Measurements from ENCODE around the gene NF1.
A peak's percentile ranks its signal among the peaks of the same experiment; 100 is the strongest.
"Not testable (repeated sequence)": the region's sequence is repeated elsewhere in the genome, so short reads cannot be mapped to it uniquely, and the experiment has no call there.

NF1 gene, protein sequence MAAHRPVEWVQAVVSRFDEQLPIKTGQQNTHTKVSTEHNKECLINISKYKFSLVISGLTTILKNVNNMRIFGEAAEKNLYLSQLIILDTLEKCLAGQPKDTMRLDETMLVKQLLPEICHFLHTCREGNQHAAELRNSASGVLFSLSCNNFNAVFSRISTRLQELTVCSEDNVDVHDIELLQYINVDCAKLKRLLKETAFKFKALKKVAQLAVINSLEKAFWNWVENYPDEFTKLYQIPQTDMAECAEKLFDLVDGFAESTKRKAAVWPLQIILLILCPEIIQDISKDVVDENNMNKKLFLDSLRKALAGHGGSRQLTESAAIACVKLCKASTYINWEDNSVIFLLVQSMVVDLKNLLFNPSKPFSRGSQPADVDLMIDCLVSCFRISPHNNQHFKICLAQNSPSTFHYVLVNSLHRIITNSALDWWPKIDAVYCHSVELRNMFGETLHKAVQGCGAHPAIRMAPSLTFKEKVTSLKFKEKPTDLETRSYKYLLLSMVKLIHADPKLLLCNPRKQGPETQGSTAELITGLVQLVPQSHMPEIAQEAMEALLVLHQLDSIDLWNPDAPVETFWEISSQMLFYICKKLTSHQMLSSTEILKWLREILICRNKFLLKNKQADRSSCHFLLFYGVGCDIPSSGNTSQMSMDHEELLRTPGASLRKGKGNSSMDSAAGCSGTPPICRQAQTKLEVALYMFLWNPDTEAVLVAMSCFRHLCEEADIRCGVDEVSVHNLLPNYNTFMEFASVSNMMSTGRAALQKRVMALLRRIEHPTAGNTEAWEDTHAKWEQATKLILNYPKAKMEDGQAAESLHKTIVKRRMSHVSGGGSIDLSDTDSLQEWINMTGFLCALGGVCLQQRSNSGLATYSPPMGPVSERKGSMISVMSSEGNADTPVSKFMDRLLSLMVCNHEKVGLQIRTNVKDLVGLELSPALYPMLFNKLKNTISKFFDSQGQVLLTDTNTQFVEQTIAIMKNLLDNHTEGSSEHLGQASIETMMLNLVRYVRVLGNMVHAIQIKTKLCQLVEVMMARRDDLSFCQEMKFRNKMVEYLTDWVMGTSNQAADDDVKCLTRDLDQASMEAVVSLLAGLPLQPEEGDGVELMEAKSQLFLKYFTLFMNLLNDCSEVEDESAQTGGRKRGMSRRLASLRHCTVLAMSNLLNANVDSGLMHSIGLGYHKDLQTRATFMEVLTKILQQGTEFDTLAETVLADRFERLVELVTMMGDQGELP (N-terminal part only)

DNA sequence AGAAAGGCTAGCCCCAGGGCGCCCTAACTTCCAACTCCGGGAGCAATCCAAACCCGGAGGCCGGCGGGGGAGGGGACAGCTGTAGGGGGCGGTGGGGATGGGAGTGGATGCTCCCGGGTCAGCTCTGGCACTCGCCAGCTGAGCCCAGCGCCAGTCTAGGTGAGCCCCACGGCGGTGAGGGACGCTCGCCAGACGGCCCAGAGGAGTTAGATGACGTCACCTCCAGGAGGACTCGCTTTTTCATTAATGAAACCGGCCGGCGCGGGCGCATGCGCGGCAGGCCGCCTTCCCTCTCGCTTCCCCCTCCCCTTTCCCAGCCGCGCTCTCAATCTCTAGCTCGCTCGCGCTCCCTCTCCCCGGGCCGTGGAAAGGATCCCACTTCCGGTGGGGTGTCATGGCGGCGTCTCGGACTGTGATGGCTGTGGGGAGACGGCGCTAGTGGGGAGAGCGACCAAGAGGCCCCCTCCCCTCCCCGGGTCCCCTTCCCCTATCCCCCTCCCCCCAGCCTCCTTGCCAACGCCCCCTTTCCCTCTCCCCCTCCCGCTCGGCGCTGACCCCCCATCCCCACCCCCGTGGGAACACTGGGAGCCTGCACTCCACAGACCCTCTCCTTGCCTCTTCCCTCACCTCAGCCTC lies at the start of gene NF1:
Gene NF1, plus strand, starts transcription at position 378 of the 636 bp plus-strand sequence. CDS start 333 bp downstream, outside the sequence.
- DNase-seq (ENCODE audit: low spot score): peak; percentile 95

DNA sequence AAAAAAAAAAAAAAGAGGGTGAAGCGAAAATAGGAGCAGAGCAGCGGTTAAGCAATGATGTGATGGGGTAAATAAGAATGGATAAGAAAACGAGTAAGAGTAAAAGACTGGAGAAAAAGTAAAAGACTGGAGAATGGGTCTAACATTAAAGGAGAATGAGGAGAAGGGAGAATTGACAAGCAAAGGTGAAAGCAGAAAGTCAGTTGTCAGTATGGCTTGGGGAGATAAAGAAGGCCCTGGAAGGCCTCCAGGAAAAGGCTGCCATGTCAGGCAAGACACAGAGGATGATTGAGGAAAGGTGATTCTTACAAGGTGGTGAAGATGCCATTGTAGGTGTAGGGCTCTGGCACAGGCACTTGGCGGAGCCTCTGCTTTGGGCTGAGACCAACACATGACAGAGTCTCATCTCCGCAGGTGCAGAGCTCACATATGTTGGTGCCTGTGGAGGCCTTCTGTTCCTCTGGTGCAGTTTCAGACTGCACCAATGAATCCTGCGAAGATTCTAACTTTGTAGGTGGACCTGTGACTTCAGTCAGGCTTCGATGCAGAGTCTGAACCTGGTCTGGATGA lies 47.8 kb upstream of the NF1 start:
- DNase-seq (ENCODE audit: low spot score): not testable (repeated sequence)

DNA sequence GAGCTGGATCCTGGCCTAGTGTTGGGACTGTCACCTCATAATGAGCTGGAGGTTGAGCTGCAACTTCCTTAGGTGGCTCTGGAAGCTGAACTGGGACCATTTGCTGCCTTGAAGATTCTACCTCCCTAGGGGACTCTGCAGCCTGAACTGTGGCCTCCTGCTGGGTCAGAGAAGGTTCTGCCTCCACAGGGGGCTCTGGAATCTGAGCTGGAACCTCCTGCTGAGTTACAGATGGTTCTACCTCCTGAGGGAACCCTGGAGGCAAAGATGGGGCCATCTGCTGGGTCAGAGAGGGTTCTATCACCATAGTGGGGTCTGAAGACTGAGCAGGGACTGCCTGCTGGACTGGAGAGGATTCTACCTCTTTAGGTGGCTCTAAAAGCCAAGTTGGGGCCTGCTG lies 46.6 kb upstream of the NF1 start:
- DNase-seq (ENCODE audit: low spot score): no peak

- DNase-seq (ENCODE audit: low spot score): no peak
These were observed 46.0 kb upstream of the NF1 start for GRCh38 chr17:31048780-31049179.

DNA sequence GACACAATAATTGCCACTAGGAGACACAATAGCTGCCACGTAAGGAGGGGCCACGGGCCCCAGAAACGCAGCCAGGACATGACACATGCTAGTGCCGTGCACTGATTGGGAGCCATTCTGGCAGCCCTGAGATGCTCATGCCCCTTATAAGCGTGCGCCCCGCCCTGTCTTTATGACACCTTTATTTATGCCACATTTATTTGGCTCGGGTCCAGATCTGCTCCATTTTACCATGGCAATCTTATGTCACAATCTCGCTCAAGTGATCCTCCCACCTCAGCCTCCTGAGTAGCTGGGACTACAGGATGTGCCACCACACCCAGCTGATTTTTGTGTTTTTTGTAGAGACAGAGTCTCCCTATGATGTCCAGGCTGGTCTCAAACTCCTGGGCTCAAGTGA lies 43.8 kb upstream of the NF1 start:
- DNase-seq (ENCODE audit: low spot score): no peak

DNA sequence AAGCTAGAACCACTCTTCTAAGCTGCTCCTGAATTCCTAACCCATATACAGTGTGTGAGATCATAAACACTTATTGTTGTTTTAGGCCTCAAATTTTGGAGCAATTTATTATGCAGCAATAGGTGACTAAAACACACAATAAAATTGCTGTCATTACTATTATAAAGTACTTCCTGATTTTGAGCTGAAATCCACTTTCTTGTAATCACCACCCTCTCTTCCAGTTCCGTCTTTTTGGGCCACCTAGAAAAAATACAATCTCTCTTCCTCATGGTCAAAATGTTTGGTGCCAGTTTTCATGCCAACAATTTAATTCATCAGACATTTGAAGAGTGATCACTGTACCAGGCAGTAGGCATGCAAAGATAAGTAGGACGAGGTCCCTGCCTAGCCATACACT lies 43.3 kb upstream of the NF1 start:
- DNase-seq (ENCODE audit: low spot score): no peak

DNA sequence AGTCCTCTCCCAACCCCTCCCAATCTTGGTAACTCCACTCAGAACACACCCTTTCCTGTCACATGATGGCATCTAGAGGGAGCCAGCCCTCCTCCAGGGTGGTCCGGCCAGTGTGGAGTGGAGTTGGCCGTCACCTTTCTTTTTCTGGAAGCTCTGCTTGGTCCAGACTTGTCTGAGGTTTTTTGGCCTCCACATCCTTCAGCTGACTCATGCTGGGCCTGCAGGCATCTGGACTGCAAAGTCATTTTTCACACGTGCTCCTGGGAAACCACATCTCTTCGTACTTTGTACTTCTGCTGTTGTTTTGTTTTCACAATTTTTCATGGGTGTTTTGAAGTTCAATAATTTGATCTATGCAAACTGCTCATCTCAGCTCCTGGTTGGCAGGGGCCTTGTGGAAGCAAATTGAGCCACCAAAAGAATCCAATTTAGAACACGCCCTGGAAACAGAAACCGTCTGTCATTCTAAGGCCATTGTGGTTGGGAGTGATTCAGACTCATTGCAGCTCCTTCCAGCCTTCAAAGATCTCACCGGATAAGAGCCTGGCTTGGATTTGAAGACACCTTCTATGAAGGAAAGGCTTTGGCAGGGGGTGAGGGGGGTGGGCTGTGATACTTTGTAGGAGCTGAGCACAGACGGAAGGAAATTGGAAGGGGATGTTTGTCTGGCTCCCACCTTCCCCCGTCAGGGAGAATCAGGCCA lies 42.4 kb upstream of the NF1 start:
- peak; percentile 36 for DNase-seq (ENCODE audit: low spot score)

- DNase-seq (ENCODE audit: low spot score): no peak
These were observed 41.7 kb upstream of the NF1 start for GRCh38 chr17:31053071-31053470.

GRCh38 chr17:31054761-31055160 lies 40.0 kb upstream of the NF1 start:
- DNase-seq (ENCODE audit: low spot score): no peak

DNA sequence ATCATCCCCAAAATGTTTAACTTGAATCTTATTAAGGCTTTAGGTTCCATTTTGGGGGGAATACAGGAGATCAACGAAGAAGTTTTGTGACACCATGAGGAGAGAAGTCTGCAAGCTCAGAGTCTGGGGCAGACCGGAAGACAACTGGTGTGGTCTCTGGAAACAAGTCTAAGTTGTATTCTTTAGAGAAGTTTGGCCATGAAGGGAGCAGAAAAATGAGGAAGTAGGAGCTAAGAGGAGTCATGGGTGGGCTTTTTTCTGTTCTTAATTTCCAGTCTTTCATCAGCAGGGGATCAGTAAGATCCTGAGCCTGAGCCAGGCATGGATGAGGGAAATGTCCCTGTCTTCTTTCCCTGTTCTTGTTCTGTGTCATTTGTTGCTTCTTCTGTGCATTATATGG lies 35.8 kb upstream of the NF1 start:
- DNase-seq (ENCODE audit: low spot score): peak; percentile 56

DNA sequence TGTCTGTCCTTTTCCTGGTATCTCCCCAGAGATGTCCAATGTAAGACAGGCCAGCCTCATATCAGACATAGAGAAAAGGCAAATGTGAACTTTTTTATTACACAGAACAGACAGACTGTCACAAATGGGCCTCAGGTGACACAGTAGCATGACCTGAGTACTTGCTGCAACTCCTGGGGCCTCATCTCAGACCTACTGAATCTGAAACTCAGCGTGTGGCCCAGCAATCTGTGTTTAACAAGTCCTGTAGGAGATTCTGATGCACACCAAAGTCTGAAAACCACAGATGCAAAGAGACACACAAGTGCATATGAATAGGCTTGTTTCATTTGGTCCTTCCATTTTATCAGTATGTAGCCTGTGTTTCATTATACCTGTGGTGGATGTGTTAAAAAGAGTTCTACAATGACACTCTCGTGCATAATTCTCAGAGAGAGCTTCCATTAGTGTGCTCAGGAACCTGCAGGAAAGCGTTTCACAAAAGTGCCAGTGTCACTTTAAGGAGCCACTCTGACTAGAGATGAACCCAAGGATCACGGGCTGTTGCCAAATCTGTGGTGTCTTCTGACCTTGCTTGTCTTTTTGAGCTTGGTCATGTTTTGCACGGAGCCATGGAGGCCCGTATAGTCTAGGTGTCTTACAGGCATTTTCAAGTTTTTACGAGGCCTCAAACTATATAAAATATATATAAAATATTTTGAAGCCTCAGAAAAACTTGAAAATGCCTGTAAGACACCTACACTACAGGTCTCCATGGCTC lies 33.8 kb upstream of the NF1 start:
- DNase-seq (ENCODE audit: low spot score): no peak

- no peak for DNase-seq (ENCODE audit: low spot score)
These were observed 33.1 kb upstream of the NF1 start for GRCh38 chr17:31061678-31062077.

- no peak for DNase-seq (ENCODE audit: low spot score)
These were observed 32.4 kb upstream of the NF1 start for GRCh38 chr17:31062346-31062745.

GRCh38 chr17:31064707-31065106 lies 30.1 kb upstream of the NF1 start:
- DNase-seq (ENCODE audit: low spot score): no peak

DNA sequence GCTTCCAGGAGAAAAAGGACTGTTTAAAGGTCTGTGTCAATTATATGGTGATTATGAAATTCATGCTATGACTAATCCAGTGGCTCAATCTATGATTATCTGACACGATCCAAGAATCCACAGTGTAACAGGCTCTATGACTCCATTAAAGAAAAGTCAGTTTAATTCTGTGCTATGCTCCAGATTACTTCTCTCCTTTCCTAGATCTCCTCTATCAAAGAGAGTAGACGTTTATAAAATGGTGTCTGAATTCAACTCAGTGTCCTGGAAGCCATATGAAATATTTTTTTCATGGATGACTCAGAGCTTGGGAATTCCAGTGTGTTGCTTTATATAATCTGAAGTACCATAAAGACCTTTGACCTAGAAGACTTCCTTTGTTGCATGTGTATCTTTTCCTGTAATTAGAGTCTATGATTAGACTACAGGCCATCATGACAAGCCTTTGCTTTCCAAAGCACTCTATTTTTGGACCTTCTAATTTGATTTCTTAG lies 27.0 kb upstream of the NF1 start:
- no peak for DNase-seq (ENCODE audit: low spot score)

GRCh38 chr17:31068291-31068690 lies 26.5 kb upstream of the NF1 start:
- DNase-seq (ENCODE audit: low spot score): peak; percentile 54

- DNase-seq (ENCODE audit: low spot score): no peak
These were observed 22.6 kb upstream of the NF1 start for GRCh38 chr17:31072186-31072585.

GRCh38 chr17:31073411-31073810 lies 21.4 kb upstream of the NF1 start:
- DNase-seq (ENCODE audit: low spot score): no peak

- no peak for DNase-seq (ENCODE audit: low spot score)
These were observed 19.8 kb upstream of the NF1 start for GRCh38 chr17:31074772-31075555.
